CD4-positive, alpha-beta T cell treated with Interleukin-4 for 4 hours (primary cell): Measurements from ENCODE around the gene LPP.

Source experiments
- DNase-seq: peaks from one replicate; pipeline ENCODE4 v3.0.0-alpha.2; 2020

Gene LPP

GRCh38 chr3:188380722-188381121 lies 226.8 kb downstream of the LPP start:
- DNase-seq, result no peak

GRCh38 chr3:188383748-188384147 lies 229.8 kb downstream of the LPP start:
- no peak for DNase-seq

- DNase-seq, result no peak
Observed at GRCh38 chr3:188385295-188385694, 231.3 kb downstream of the LPP start.

- peak; percentile 42 for DNase-seq
Observed at GRCh38 chr3:188389711-188390342, 235.9 kb downstream of the LPP start.

GRCh38 chr3:188390343-188390718 lies 236.4 kb downstream of the LPP start:
- no peak for DNase-seq

- DNase-seq, result no peak
Observed at GRCh38 chr3:188390775-188391443, 237.0 kb downstream of the LPP start.

- no peak for DNase-seq
Observed at GRCh38 chr3:188391592-188391991, 237.6 kb downstream of the LPP start.

GRCh38 chr3:188392076-188392475 lies 238.1 kb downstream of the LPP start:
- DNase-seq, result no peak

- DNase-seq, result no peak
Observed at GRCh38 chr3:188394623-188395022, 240.7 kb downstream of the LPP start.

- no peak for DNase-seq
Observed at GRCh38 chr3:188396251-188396650, 242.3 kb downstream of the LPP start.

- DNase-seq, result no peak
Observed at GRCh38 chr3:188396900-188397299, 242.9 kb downstream of the LPP start.

GRCh38 chr3:188397766-188398705 lies 244.1 kb downstream of the LPP start:
- no peak for DNase-seq

- peak; percentile 21 for DNase-seq
Observed at GRCh38 chr3:188400494-188401243, 246.7 kb downstream of the LPP start.

- DNase-seq, result no peak
Observed at GRCh38 chr3:188401244-188401993, 247.5 kb downstream of the LPP start.

- no peak for DNase-seq
Observed at GRCh38 chr3:188402229-188402628, 248.3 kb downstream of the LPP start.

GRCh38 chr3:188403404-188403803 lies 249.4 kb downstream of the LPP start:
- no peak for DNase-seq

GRCh38 chr3:188404124-188404523 lies 250.2 kb downstream of the LPP start:
- no peak for DNase-seq

GRCh38 chr3:188404701-188405100 lies 250.7 kb downstream of the LPP start:
- DNase-seq, result no peak

- no peak for DNase-seq
Observed at GRCh38 chr3:188407158-188407880, 253.4 kb downstream of the LPP start.

- no peak for DNase-seq
Observed at GRCh38 chr3:188408831-188409230, 254.9 kb downstream of the LPP start.

- DNase-seq, result no peak
Observed at GRCh38 chr3:188411750-188412149, 257.8 kb downstream of the LPP start.

- DNase-seq, result no peak
Observed at GRCh38 chr3:188415196-188415595, 261.2 kb downstream of the LPP start.
